Skeletal muscle satellite cell (primary cell): ENCODE data around the gene WDR88.
"Not testable (repeated sequence)": the region's sequence is repeated elsewhere in the genome, so short reads cannot be mapped to it uniquely, and the experiment has no call there.

Source experiments
- H3K27me3 ChIP-seq: 2 replicates; pipeline ENCODE4 v1.7.0; 2013; ENCODE audit warnings: low read length; ENCODE audit not compliant: control insufficient read depth, insufficient read depth
- H3K36me3 ChIP-seq: 2 replicates; pipeline ENCODE4 v1.7.0; 2013; ENCODE audit warnings: mild to moderate bottlenecking, control low read depth, low read length; ENCODE audit not compliant: insufficient read depth
- H3K4me1 ChIP-seq: 2 replicates; pipeline ENCODE4 v1.7.0; 2013; ENCODE audit warnings: low read length; ENCODE audit not compliant: control insufficient read depth, insufficient read depth
- H3K4me2 ChIP-seq: 2 replicates; pipeline ENCODE4 v1.7.0; 2013; ENCODE audit warnings: mild to moderate bottlenecking, low read length
- H3K4me3 ChIP-seq: 2 replicates; pipeline ENCODE4 v1.7.0; 2013; ENCODE audit warnings: low read length
- H3K9ac ChIP-seq: 2 replicates; pipeline ENCODE4 v1.7.0; 2013; ENCODE audit warnings: mild to moderate bottlenecking, low read depth, low read length, moderate library complexity
- H3K9me3 ChIP-seq: replicated peaks from 2 replicates; pipeline ENCODE4 v1.7.0; 2013; ENCODE audit warnings: mild to moderate bottlenecking, control low read depth, low read length

The WDR88 gene

DNA sequence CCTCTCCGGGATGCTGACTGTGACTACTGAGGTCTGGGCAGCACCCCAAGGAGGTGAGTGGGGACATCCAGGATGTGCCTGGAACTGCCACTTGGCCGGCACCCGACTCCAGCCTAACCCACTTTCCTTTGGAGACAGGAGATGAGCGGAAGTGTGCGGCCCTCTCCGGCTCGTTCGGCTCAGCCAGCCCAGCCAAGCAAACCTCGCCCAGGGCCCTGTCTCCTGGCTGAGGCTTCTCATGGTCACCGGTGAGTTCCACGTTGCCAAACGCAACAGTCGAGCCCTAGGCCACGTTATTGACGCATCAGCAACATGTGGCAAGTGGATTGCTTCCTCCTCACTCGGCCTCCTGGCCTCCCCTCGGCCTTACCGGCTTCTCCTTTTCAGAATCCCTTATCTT, 88.2 kb downstream of the WDR88 start:
- Histone ChIP-seq H3K36me3 (no peaks in the 10 kb centered on the region), H3K9me3 (no peaks in the 10 kb centered on the region), H3K4me1 (no peaks in the 10 kb centered on the region), H3K27me3 (peaks cover 51% of the 10 kb centered on the region), H3K4me2 (no peak overlapping the region), H3K9ac (no peak overlapping the region), H3K4me3 (no peak overlapping the region)

GRCh38 chr19:33220735-33221134, 88.8 kb downstream of the WDR88 start:
- Histone ChIP-seq H3K9me3 (no peaks in the 10 kb centered on the region), H3K4me2 (no peak overlapping the region), H3K4me3 (no peak overlapping the region), H3K9ac (no peak overlapping the region), H3K27me3 (peaks cover 56% of the 10 kb centered on the region), H3K4me1 (no peaks in the 10 kb centered on the region), H3K36me3 (no peaks in the 10 kb centered on the region)

DNA sequence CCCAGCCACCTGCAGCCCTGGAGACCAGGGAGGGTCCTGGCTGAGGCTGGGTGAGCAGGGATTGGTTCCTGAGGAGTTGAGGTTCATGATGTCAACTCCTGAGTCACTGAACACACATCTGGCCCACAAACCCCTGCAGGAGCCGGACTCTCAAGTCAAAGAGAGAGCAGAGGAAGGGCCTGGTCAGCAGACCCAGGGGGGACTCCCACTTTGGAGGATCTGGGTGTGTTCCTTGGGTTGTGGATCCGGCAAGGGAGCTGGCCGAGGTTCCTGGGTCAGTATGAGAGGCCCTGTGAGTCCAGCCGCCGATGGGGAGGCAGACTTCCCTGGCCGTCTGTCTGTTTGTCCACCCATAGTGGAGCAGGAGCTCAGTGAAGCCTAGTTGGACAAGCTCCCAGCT, 89.7 kb downstream of the WDR88 start:
- H3K4me3 ChIP-seq = no peak overlapping the region
- no peaks in the 10 kb centered on the region for H3K9me3 ChIP-seq
- no peak overlapping the region for H3K4me2 ChIP-seq
- peaks cover 3% of the 10 kb centered on the region for H3K4me1 ChIP-seq
- no peak overlapping the region for H3K9ac ChIP-seq
- peaks cover 65% of the 10 kb centered on the region for H3K27me3 ChIP-seq
- H3K36me3 ChIP-seq = no peaks in the 10 kb centered on the region

DNA sequence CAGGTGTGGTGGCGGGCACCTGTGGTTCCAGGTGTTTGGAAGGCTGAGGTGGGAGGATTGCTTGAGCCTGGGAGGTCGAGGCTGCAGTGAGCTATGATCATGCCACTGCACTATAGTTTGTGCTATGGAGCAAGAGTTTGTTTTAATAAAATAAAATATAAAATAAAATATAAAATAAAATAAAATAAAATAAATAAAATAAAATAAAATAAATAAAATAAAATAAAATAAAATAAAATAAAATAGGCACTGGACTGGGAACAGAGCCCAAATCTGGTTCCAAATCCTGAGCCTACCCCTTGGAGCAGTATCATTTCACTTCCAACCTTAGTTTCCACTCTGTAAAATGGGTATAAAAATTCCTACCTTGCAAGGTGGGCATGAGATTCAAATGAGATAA, 90.3 kb downstream of the WDR88 start:
- not testable (repeated sequence) for H3K4me1 ChIP-seq, H3K9ac ChIP-seq, H3K4me2 ChIP-seq, H3K36me3 ChIP-seq, H3K4me3 ChIP-seq, H3K9me3 ChIP-seq
- H3K27me3 ChIP-seq = peaks cover 68% of the 10 kb centered on the region

- Histone ChIP-seq H3K4me3 (no peak overlapping the region), H3K9me3 (peaks cover 19% of the 10 kb centered on the region), H3K4me1 (peaks cover 3% of the 10 kb centered on the region), H3K4me2 (no peak overlapping the region), H3K27me3 (peaks cover 84% of the 10 kb centered on the region), H3K9ac (no peak overlapping the region), H3K36me3 (no peaks in the 10 kb centered on the region)
These were observed 93.0 kb downstream of the WDR88 start for GRCh38 chr19:33224694-33225457.
